A549 (cell line): ENCODE measurements around the gene BCL2L1.

Experiments
- CEBPB ChIP-seq, 2 experiments: fragments of >200 bp in 1 of 2; sonication (Bioruptor Twin) in 1 of 2; formaldehyde crosslinking in 1 of 2; IDR thresholded peaks; 2 replicates each; pipeline ENCODE4 v1.6.1; 2012 to 2016
- CHD2 ChIP-seq: fragments of 150-350 bp; IDR thresholded peaks from 2 replicates; pipeline ENCODE4 v1.6.1; 2014; ENCODE audit warnings: low read length; ENCODE audit not compliant: partially characterized antibody
- JUN ChIP-seq, 2 experiments: fragments of >200 bp; sonication (Bioruptor Twin); formaldehyde crosslinking; IDR thresholded peaks; 2 replicates in 1 of 2; 3 replicates in 1 of 2; pipeline ENCODE4 v1.6.1; 2016 to 2017
- KDM1A ChIP-seq: fragments of 200-600 bp; sonication (generic); IDR thresholded peaks from 2 replicates; pipeline ENCODE4 v1.6.1; 2016; ENCODE audit warnings: low read depth, mild to moderate bottlenecking
- KDM5A ChIP-seq: fragments of 200-600 bp; sonication (generic); IDR thresholded peaks from 2 replicates; pipeline ENCODE4 v1.6.1; 2016; ENCODE audit warnings: antibody characterized with exemption, mild to moderate bottlenecking
- NPAS2 ChIP-seq: fragments of 250-450 bp; sonication (Bioruptor Pico); IDR thresholded peaks from 2 replicates; pipeline ENCODE4 v1.8.0; 2022; ENCODE audit warnings: mild to moderate bottlenecking, moderate library complexity, borderline replicate concordance
- PHF8 ChIP-seq: fragments of 200-600 bp; sonication (generic); IDR thresholded peaks from 2 replicates; pipeline ENCODE4 v1.6.1; 2016; ENCODE audit warnings: low read depth, mild to moderate bottlenecking, antibody characterized with exemption, moderate library complexity, borderline replicate concordance
- POLR2A ChIP-seq: IDR thresholded peaks from 2 replicates; pipeline ENCODE4 v1.6.1; 2012; ENCODE audit warnings: mild to moderate bottlenecking, low read length
- RAD21 ChIP-seq, 2 experiments: fragments of >200 bp in 1 of 2; sonication (Bioruptor Twin) in 1 of 2; formaldehyde crosslinking in 1 of 2; IDR thresholded peaks in 1 of 2; conservative IDR thresholded peaks in 1 of 2; 2 replicates in 1 of 2; 3 replicates in 1 of 2; pipeline ENCODE4 v1.6.1; 2012 to 2018; ENCODE audit warnings: inconsistent platforms in 1 of 2
- TFCP2L1 ChIP-seq: fragments of 250-450 bp; sonication (Bioruptor Pico); IDR thresholded peaks from 2 replicates; pipeline ENCODE4 v1.5.0; 2021; ENCODE audit warnings: mild to moderate bottlenecking
- TF ChIP-seq, protein P1 (sequence below): fragments of >200 bp; sonication (Bioruptor Twin); formaldehyde crosslinking; IDR thresholded peaks from 3 replicates; pipeline ENCODE4 v1.5.1; 2016
- TF ChIP-seq, protein P2 (sequence below): fragments of 250-450 bp; sonication (Bioruptor Pico); IDR thresholded peaks from 2 replicates; pipeline ENCODE4 v1.5.0; 2021; ENCODE audit warnings: mild to moderate bottlenecking, moderate library complexity, borderline replicate concordance
- TF ChIP-seq, protein P3 (sequence below): fragments of 200-600 bp; sonication (generic); IDR thresholded peaks from 2 replicates; pipeline ENCODE4 v1.6.1; 2016; ENCODE audit warnings: antibody characterized with exemption, mild to moderate bottlenecking, moderate library complexity
- TF ChIP-seq, protein P4 (sequence below): IDR thresholded peaks from 2 replicates; pipeline ENCODE4 v1.6.1; 2012

DNA sequence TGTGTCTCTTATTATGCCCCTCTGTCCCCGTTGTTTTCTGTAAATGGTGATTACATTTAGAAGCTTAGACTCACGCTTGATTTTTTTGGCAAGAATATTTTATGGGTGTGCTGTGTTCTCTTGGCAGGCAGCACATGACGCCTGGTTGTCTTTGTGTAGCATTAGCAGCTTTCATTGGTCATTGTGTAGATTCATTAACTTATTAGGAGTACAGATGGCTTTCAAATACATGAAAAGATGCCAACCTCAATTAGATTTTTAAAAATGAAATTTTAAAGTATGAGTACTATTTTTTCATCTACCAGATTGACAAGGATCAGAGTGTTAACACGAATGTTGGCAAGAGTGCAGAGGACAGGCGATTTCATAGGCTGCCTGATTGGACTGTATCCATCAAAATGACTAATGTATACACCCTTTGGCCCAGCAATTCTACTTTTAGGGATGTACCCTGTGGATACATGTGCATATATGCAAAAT lies 69.7 kb downstream of the BCL2L1 start:
- TF ChIP-seq JUN (IDR thresholded peaks at IDR 0.05) (no peak), POLR2A (no peak), KDM5A (no peak), NPAS2 (no peak), RAD21 (conservative IDR thresholded peaks at IDR 0.05 in 1 of 2, IDR thresholded peaks at IDR 0.05 in 1 of 2) (no peak), KDM1A (no peak), CHD2 (no peak), PHF8 (no peak), CEBPB (IDR thresholded peaks at IDR 0.05) (no peak), TFCP2L1 (CRISPR knock-in tag) (no peak)
- TF ChIP-seq, protein P1, sequence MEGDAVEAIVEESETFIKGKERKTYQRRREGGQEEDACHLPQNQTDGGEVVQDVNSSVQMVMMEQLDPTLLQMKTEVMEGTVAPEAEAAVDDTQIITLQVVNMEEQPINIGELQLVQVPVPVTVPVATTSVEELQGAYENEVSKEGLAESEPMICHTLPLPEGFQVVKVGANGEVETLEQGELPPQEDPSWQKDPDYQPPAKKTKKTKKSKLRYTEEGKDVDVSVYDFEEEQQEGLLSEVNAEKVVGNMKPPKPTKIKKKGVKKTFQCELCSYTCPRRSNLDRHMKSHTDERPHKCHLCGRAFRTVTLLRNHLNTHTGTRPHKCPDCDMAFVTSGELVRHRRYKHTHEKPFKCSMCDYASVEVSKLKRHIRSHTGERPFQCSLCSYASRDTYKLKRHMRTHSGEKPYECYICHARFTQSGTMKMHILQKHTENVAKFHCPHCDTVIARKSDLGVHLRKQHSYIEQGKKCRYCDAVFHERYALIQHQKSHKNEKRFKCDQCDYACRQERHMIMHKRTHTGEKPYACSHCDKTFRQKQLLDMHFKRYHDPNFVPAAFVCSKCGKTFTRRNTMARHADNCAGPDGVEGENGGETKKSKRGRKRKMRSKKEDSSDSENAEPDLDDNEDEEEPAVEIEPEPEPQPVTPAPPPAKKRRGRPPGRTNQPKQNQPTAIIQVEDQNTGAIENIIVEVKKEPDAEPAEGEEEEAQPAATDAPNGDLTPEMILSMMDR = no peak
- TF ChIP-seq, protein P2, sequence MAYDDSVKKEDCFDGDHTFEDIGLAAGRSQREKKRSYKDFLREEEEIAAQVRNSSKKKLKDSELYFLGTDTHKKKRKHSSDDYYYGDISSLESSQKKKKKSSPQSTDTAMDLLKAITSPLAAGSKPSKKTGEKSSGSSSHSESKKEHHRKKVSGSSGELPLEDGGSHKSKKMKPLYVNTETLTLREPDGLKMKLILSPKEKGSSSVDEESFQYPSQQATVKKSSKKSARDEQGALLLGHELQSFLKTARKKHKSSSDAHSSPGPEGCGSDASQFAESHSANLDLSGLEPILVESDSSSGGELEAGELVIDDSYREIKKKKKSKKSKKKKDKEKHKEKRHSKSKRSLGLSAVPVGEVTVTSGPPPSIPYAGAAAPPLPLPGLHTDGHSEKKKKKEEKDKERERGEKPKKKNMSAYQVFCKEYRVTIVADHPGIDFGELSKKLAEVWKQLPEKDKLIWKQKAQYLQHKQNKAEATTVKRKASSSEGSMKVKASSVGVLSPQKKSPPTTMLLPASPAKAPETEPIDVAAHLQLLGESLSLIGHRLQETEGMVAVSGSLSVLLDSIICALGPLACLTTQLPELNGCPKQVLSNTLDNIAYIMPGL (CRISPR knock-in tag) = no peak
- TF ChIP-seq, protein P3, sequence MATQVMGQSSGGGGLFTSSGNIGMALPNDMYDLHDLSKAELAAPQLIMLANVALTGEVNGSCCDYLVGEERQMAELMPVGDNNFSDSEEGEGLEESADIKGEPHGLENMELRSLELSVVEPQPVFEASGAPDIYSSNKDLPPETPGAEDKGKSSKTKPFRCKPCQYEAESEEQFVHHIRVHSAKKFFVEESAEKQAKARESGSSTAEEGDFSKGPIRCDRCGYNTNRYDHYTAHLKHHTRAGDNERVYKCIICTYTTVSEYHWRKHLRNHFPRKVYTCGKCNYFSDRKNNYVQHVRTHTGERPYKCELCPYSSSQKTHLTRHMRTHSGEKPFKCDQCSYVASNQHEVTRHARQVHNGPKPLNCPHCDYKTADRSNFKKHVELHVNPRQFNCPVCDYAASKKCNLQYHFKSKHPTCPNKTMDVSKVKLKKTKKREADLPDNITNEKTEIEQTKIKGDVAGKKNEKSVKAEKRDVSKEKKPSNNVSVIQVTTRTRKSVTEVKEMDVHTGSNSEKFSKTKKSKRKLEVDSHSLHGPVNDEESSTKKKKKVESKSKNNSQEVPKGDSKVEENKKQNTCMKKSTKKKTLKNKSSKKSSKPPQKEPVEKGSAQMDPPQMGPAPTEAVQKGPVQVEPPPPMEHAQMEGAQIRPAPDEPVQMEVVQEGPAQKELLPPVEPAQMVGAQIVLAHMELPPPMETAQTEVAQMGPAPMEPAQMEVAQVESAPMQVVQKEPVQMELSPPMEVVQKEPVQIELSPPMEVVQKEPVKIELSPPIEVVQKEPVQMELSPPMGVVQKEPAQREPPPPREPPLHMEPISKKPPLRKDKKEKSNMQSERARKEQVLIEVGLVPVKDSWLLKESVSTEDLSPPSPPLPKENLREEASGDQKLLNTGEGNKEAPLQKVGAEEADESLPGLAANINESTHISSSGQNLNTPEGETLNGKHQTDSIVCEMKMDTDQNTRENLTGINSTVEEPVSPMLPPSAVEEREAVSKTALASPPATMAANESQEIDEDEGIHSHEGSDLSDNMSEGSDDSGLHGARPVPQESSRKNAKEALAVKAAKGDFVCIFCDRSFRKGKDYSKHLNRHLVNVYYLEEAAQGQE = no peak
- TF ChIP-seq, protein P4, sequence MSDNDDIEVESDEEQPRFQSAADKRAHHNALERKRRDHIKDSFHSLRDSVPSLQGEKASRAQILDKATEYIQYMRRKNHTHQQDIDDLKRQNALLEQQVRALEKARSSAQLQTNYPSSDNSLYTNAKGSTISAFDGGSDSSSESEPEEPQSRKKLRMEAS = no peak
